ENCODE measurements around the gene NKX1-1.
A peak's percentile ranks its signal among the peaks of the same experiment; 100 is the strongest.

The NKX1-1 gene

GRCh38 chr4:1406394-1406980 is at the start of gene NKX1-1:
TSS of gene NKX1-1 (minus strand) at chr4:1406442. CDS start at chr4:1406442, 0 bp downstream.
- H3K9ac ChIP-seq: no peak within 1 kb of the TSS

GRCh38 chr4:1453731-1454130 is 47.5 kb upstream of the NKX1-1 start:
- H3K27ac ChIP-seq: no peak overlapping the region
- peaks cover 7% of the 10 kb centered on the region; the same call in 1 of the 2 replicates for H3K27me3 ChIP-seq
- H3K36me3 ChIP-seq: no peaks in the 10 kb centered on the region
- no peak for TF ChIP-seq Cebpa-rat (IDR thresholded peaks at IDR 0.05)
- H3K4me3 ChIP-seq: no peak overlapping the region
- no peak overlapping the region for H3K9ac ChIP-seq
- peaks cover 36% of the 10 kb centered on the region for H3K9me3 ChIP-seq
- no peaks in the 10 kb centered on the region for H4K20me1 ChIP-seq
- H3K4me1 ChIP-seq: no peaks in the 10 kb centered on the region
- no peak overlapping the region for H3K4me2 ChIP-seq

More at GRCh38 chr4:1406394-1406980, at the start of gene NKX1-1:
- peaks cover 8% of the 10 kb centered on the region; the same call in 1 of the 2 replicates for H4K20me1 ChIP-seq
- H3K4me1 ChIP-seq: no peaks in the 10 kb centered on the region
- H3K9me3 ChIP-seq: peaks cover 84% of the 10 kb centered on the region
- TF ChIP-seq Cebpa-rat (IDR thresholded peaks at IDR 0.05): no peak
- H3K27ac ChIP-seq: no peak within 1 kb of the TSS
- H3K4me3 ChIP-seq: peak within 1 kb of the TSS; percentile 22; the same call in 1 of the 2 replicates
- no peaks in the 10 kb centered on the region for H3K36me3 ChIP-seq
- no peak within 1 kb of the TSS for H3K4me2 ChIP-seq
- H3K27me3 ChIP-seq: peaks cover 10% of the 10 kb centered on the region; the same call in 1 of the 2 replicates

GRCh38 chr4:1452431-1453051 is 46.3 kb upstream of the NKX1-1 start:
- no peaks in the 10 kb centered on the region for H3K27me3 ChIP-seq
- no peaks in the 10 kb centered on the region for H4K20me1 ChIP-seq
- no peak overlapping the region for H3K4me2 ChIP-seq
- no peaks in the 10 kb centered on the region for H3K4me1 ChIP-seq
- H3K36me3 ChIP-seq: no peaks in the 10 kb centered on the region
- H3K9ac ChIP-seq: no peak overlapping the region
- TF ChIP-seq Cebpa-rat (IDR thresholded peaks at IDR 0.05): no peak
- H3K9me3 ChIP-seq: peaks cover 36% of the 10 kb centered on the region
- no peak overlapping the region for H3K4me3 ChIP-seq
- H3K27ac ChIP-seq: no peak overlapping the region

GRCh38 chr4:1451752-1452122 is 45.5 kb upstream of the NKX1-1 start:
- H3K4me2 ChIP-seq: no peak overlapping the region
- no peaks in the 10 kb centered on the region for H3K36me3 ChIP-seq
- no peak for TF ChIP-seq Cebpa-rat (IDR thresholded peaks at IDR 0.05)
- H3K27ac ChIP-seq: no peak overlapping the region
- no peaks in the 10 kb centered on the region for H4K20me1 ChIP-seq
- H3K4me1 ChIP-seq: no peaks in the 10 kb centered on the region
- H3K9me3 ChIP-seq: peaks cover 32% of the 10 kb centered on the region
- H3K9ac ChIP-seq: no peak overlapping the region
- H3K27me3 ChIP-seq: no peaks in the 10 kb centered on the region
- H3K4me3 ChIP-seq: no peak overlapping the region

GRCh38 chr4:1451106-1451751 is 45.0 kb upstream of the NKX1-1 start:
- TF ChIP-seq Cebpa-rat (IDR thresholded peaks at IDR 0.05): no peak
- H4K20me1 ChIP-seq: no peaks in the 10 kb centered on the region
- no peak overlapping the region for H3K9ac ChIP-seq
- H3K4me1 ChIP-seq: no peaks in the 10 kb centered on the region
- H3K27ac ChIP-seq: no peak overlapping the region
- H3K4me3 ChIP-seq: no peak overlapping the region
- H3K36me3 ChIP-seq: no peaks in the 10 kb centered on the region
- peaks cover 27% of the 10 kb centered on the region for H3K9me3 ChIP-seq
- H3K27me3 ChIP-seq: no peaks in the 10 kb centered on the region
- H3K4me2 ChIP-seq: no peak overlapping the region

- Histone ChIP-seq H3K27ac (no peak overlapping the region), H3K36me3 (no peaks in the 10 kb centered on the region), H4K20me1 (no peaks in the 10 kb centered on the region), H3K4me1 (no peaks in the 10 kb centered on the region), H3K4me2 (no peak overlapping the region), H3K9me3 (peaks cover 15% of the 10 kb centered on the region), H3K9ac (no peak overlapping the region), H3K4me3 (no peak overlapping the region), H3K27me3 (no peaks in the 10 kb centered on the region)
- no peak for TF ChIP-seq Cebpa-rat (IDR thresholded peaks at IDR 0.05)
Observed at GRCh38 chr4:1449833-1450741, 43.8 kb upstream of the NKX1-1 start.

GRCh38 chr4:1449475-1449832 is 43.2 kb upstream of the NKX1-1 start:
- no peak overlapping the region for H3K4me3 ChIP-seq
- no peaks in the 10 kb centered on the region for H4K20me1 ChIP-seq
- no peak overlapping the region for H3K27ac ChIP-seq
- no peak overlapping the region for H3K4me2 ChIP-seq
- H3K4me1 ChIP-seq: no peaks in the 10 kb centered on the region
- no peak overlapping the region for H3K9ac ChIP-seq
- TF ChIP-seq Cebpa-rat (IDR thresholded peaks at IDR 0.05): no peak
- no peaks in the 10 kb centered on the region for H3K36me3 ChIP-seq
- no peaks in the 10 kb centered on the region for H3K27me3 ChIP-seq
- peaks cover 10% of the 10 kb centered on the region for H3K9me3 ChIP-seq

GRCh38 chr4:1448589-1449420 is 42.6 kb upstream of the NKX1-1 start:
- Histone ChIP-seq H3K27ac (no peak overlapping the region), H3K9ac (no peak overlapping the region), H3K27me3 (no peaks in the 10 kb centered on the region), H3K4me1 (0 out of 2 replicates have a peak, but pooled peaks cover 5% of the 10 kb centered on the region), H3K4me3 (no peak overlapping the region), H4K20me1 (no peaks in the 10 kb centered on the region), H3K4me2 (no peak overlapping the region), H3K9me3 (peaks cover 6% of the 10 kb centered on the region), H3K36me3 (no peaks in the 10 kb centered on the region)
- TF ChIP-seq Cebpa-rat (IDR thresholded peaks at IDR 0.05): no peak
